ENCODE results near the gene CALN1. TPM values are rescaled to one million over a fixed set of nuclear protein-coding genes. Genes with fewer than 3 reads are reported as not detected.

The CALN1 gene
- total and polyA plus RNA-seq, 9 of the 15 experiments (the other 6 are each of a cell fraction or from before 2014, with no cell fraction given), result 1.4 to 7.5 (median 3.3) TPM

DNA sequence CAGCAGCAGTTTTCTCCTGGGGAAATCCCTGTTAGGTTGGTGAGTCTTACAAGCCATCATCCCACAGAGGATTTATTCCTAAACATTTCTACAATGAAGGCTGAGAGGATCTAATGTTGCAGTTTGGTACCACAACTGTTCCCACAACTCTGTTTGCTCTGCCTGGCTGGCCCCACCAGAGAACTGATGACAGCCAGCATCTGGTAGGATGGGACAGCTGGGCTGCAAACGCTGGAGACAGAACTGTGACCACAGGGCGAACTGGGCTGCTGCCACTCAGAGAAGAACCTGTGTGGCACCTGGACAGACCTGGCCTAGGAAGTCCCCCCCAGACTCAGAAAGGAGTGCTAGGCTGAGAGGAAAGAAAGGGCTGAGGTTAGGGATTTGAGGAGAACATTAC lies 94.8 kb downstream of the CALN1 start (continued):
- TF ChIP-seq, protein P1, sequence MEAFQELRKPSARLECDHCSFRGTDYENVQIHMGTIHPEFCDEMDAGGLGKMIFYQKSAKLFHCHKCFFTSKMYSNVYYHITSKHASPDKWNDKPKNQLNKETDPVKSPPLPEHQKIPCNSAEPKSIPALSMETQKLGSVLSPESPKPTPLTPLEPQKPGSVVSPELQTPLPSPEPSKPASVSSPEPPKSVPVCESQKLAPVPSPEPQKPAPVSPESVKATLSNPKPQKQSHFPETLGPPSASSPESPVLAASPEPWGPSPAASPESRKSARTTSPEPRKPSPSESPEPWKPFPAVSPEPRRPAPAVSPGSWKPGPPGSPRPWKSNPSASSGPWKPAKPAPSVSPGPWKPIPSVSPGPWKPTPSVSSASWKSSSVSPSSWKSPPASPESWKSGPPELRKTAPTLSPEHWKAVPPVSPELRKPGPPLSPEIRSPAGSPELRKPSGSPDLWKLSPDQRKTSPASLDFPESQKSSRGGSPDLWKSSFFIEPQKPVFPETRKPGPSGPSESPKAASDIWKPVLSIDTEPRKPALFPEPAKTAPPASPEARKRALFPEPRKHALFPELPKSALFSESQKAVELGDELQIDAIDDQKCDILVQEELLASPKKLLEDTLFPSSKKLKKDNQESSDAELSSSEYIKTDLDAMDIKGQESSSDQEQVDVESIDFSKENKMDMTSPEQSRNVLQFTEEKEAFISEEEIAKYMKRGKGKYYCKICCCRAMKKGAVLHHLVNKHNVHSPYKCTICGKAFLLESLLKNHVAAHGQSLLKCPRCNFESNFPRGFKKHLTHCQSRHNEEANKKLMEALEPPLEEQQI (IDR thresholded peaks at IDR 0.05), result no peak
- TF ChIP-seq, protein P2, sequence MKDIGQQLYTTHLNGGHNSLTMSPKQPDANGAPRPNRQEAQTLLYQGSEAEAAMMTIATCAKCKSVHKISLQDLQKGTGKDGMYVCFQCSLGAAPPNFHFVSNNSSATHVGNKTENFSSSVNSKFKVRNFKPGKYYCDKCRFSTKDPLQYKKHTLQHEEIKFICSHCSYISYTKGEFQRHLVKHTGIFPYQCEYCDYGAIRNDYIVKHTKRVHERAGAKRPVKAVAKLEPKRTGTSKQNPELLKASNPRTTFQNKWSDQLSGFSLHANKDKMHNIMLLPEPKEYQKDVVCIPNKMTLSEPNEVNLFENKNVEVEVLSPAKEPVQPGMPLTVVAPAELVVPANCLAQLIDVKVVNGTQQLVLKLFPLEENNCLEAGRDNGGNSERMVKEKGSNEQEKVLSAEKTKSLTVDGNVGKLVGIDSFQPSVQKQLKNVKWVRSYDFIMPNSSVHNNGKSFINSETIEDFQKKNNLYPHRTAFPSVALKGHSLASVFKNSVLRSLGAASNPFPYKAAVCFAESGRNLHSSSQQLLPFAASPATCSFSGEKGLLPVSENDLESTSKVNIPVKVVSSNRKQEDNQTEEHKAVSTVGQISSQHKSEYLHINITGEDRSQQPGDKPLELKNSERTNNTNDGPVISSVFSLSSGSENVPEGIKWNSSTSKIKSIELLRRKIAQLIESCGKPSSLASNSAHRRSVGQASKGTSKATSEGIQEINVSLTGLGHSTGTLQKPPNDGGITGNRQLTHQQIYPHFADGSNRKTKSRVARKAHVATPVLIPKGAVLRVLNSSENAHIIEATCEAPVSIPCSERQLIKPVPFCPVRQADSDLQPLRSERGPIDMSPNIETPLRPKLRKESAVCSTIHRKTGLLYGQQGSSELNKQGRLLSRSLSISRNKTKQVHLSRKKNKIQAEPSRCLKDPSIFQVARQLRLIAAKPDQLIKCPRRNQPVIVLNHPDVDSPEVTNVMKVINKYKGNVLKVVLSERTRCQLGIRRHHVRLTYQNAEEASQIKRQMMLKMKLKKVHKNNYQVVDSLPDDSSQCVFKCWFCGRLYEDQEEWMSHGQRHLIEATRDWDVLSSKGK (CRISPR knock-in tag; IDR thresholded peaks at IDR 0.05), result no peak
- TF ChIP-seq, protein P3, sequence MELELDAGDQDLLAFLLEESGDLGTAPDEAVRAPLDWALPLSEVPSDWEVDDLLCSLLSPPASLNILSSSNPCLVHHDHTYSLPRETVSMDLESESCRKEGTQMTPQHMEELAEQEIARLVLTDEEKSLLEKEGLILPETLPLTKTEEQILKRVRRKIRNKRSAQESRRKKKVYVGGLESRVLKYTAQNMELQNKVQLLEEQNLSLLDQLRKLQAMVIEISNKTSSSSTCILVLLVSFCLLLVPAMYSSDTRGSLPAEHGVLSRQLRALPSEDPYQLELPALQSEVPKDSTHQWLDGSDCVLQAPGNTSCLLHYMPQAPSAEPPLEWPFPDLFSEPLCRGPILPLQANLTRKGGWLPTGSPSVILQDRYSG (tag; conservative IDR thresholded peaks at IDR 0.05; ENCODE audit: low read depth), result no peak
- TF ChIP-seq TOE1 (IDR thresholded peaks at IDR 0.05; ENCODE audit: borderline replicate concordance) (no peak), TOE1 (CRISPR knock-in tag; IDR thresholded peaks at IDR 0.05; ENCODE audit: borderline replicate concordance, low read depth) (no peak), HMG20A (CRISPR knock-in tag; conservative IDR thresholded peaks at IDR 0.05) (no peak), CC2D1A (IDR thresholded peaks at IDR 0.05) (no peak)
